ENCODE measurements around the gene SON.

GRCh38 chr21:33539616-33540015, 3.2 kb upstream of the SON start:
- TF ChIP-seq CTCF (IDR thresholded peaks at IDR 0.05; ENCODE audit: low read depth, low read length): no peak
- no peak for TF ChIP-seq EZH2phosphoT487 (IDR thresholded peaks at IDR 0.05; ENCODE audit: low read depth)
